Karpas-422 (cell line): ENCODE measurements around the gene PTX3. TPM values are rescaled to one million over a fixed set of nuclear protein-coding genes. Genes with fewer than 3 reads are reported as not detected.

Experiments
- DNase-seq: peaks from one replicate; pipeline ENCODE4 v3.0.0-alpha.2; 2015
- H2AFZ ChIP-seq: fragments of 200-600 bp; sonication (generic); 2 replicates; pipeline ENCODE4 v1.6.1; 2014; ENCODE audit warnings: antibody characterized with exemption, low read length, mixed read lengths
- H3K27ac ChIP-seq: fragments of 200-600 bp; sonication (generic); 2 replicates; pipeline ENCODE4 v1.5.1; 2014; ENCODE audit warnings: mild to moderate bottlenecking, low read length, moderate library complexity
- H3K27me3 ChIP-seq: fragments of 200-600 bp; sonication (generic); 2 replicates; pipeline ENCODE4 v1.6.1; 2014; ENCODE audit warnings: low read length, mixed read lengths
- H3K36me3 ChIP-seq: fragments of 200-600 bp; sonication (generic); 2 replicates; pipeline ENCODE4 v1.6.1; 2014; ENCODE audit warnings: low read length, mixed read lengths; ENCODE audit not compliant: insufficient read depth
- H3K4me1 ChIP-seq: fragments of 200-600 bp; sonication (generic); 2 replicates; pipeline ENCODE4 v1.6.1; 2014; ENCODE audit warnings: mild to moderate bottlenecking, low read length, mixed read lengths
- H3K4me2 ChIP-seq: fragments of 200-600 bp; sonication (generic); 2 replicates; pipeline ENCODE4 v1.6.1; 2014; ENCODE audit warnings: low read length, low read depth, mild to moderate bottlenecking; ENCODE audit not compliant: poor library complexity, severe bottlenecking
- H3K4me3 ChIP-seq: fragments of 200-600 bp; sonication (generic); 2 replicates; pipeline ENCODE4 v1.5.1; 2014; ENCODE audit warnings: mild to moderate bottlenecking, antibody characterized with exemption, low read length, mixed read lengths
- H3K79me2 ChIP-seq: fragments of 200-600 bp; sonication (generic); 2 replicates; pipeline ENCODE4 v1.6.1; 2014; ENCODE audit warnings: mild to moderate bottlenecking, low read length, mixed read lengths
- H3K9ac ChIP-seq: fragments of 200-600 bp; sonication (generic); 2 replicates; pipeline ENCODE4 v1.6.0; 2014; ENCODE audit warnings: low read length
- H3K9me2 ChIP-seq: fragments of 200-600 bp; sonication (generic), shearing (Covaris generic); replicated peaks from 2 replicates; pipeline ENCODE4 v1.6.0; 2014; ENCODE audit warnings: mild to moderate bottlenecking, low read length, moderate library complexity; ENCODE audit not compliant: insufficient read depth
- H3K9me3 ChIP-seq: fragments of 300-700, 200-600 bp; sonication (generic); 2 replicates; pipeline ENCODE4 v1.6.1; 2014; ENCODE audit warnings: low read length, mixed read lengths
- H4K20me1 ChIP-seq: fragments of 200-600 bp; sonication (generic); 2 replicates; pipeline ENCODE4 v1.6.1; 2014; ENCODE audit warnings: mild to moderate bottlenecking, antibody characterized with exemption, low read length, low read depth; ENCODE audit not compliant: insufficient read depth
- total RNA-seq: library from RNA; depleted of rRNA; stranded (reverse); fragments of >200 nt; shearing (Covaris generic); gene quantifications from 2 replicates; pipeline ENCODE4 v1.2.3, GENCODE V29; 2014; ENCODE audit warnings: low replicate concordance

The PTX3 gene
- total RNA-seq, 1 experiment from 2014 or later, result not detected

DNA sequence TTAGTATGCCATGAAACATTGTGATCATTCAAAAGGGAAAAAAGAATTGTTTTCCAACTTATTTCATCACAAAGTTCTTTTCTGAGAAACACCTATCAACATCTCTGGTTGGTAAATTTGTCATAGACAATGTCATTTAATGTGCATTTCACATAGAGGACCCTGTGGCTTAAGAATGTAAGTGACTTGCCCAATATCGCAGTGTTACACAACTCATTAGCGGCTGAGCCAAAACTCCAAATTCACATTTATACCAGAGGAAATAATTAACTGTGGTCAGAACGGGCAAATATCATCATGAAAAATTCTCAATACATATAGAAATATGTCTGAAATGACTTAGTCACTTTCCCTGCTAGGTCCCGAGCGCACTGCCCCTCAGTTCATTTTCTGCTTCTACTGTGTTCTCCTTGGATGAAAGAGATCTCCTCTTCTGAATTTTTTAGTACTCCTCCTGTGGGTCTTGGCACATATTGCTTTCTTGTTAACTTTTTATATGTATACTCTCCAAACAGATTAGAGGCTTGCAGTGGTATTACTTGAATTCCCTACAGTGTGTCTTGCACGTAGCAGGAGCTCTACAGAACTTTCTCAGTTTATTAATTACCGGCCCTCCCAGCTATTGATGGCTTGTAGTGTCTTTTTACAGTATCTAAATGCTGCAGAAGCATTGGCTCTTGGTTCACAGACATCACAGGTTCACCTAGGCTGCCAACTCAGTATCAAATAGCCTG lies 33.1 kb downstream of the PTX3 start:
- no peaks in the 10 kb centered on the region for H3K79me2 ChIP-seq
- H3K27ac ChIP-seq, result no peak overlapping the region
- no peak for DNase-seq
- H3K27me3 ChIP-seq, result no peaks in the 10 kb centered on the region
- no peaks in the 10 kb centered on the region for H3K36me3 ChIP-seq
- H3K4me1 ChIP-seq, result no peaks in the 10 kb centered on the region
- no peak overlapping the region for H3K9ac ChIP-seq
- H3K4me3 ChIP-seq, result no peak overlapping the region
- H3K4me2 ChIP-seq, result no peak overlapping the region
- H3K9me2 ChIP-seq, result no peaks in the 10 kb centered on the region
- H4K20me1 ChIP-seq, result no peaks in the 10 kb centered on the region
- H2AFZ ChIP-seq, result no peak overlapping the region
- H3K9me3 ChIP-seq, result no peaks in the 10 kb centered on the region

DNA sequence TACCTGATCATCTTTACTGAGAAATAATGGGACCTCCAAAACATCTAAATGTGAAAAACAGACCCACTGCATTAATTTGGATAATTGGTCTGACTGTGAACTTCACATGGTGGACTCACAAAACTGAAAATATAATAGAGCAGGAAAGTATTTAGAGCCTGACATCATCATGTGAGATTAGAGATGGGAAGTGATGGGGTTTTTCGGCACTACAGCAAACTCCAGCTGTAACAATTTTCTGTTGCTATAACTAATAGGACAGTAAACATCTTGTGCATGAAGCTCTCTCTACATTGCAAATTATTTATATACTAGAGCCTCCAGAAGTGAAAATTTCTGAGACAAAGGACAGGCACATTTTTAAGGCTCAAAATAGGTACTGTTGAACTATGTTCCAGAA lies 34.4 kb downstream of the PTX3 start:
- no peaks in the 10 kb centered on the region for H3K9me3 ChIP-seq
- H3K36me3 ChIP-seq, result no peaks in the 10 kb centered on the region
- no peak overlapping the region for H3K4me2 ChIP-seq
- H3K27me3 ChIP-seq, result no peaks in the 10 kb centered on the region
- H3K79me2 ChIP-seq, result no peaks in the 10 kb centered on the region
- H2AFZ ChIP-seq, result no peak overlapping the region
- H3K27ac ChIP-seq, result no peak overlapping the region
- H3K4me1 ChIP-seq, result no peaks in the 10 kb centered on the region
- no peak overlapping the region for H3K9ac ChIP-seq
- no peak overlapping the region for H3K4me3 ChIP-seq
- DNase-seq, result no peak
- no peaks in the 10 kb centered on the region for H3K9me2 ChIP-seq
- no peaks in the 10 kb centered on the region for H4K20me1 ChIP-seq

DNA sequence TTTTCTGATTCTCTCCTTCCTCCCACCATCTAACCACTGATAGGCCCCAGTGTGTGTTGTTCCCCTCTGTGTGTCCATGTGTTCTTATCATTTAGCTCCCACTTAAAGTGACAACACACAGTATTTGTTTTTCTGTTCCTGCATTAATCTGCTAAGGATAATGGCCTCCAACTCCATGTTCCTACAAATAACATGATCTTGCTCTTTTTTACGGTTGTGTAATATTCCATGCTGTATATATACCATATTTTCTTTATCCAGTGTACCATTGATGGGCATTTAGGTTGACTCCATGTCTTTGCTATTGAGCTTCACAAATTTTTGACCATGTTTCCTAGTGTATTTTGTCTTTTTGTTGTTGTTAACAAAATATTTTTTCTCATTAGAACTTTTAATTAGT lies 36.0 kb downstream of the PTX3 start:
- H3K4me1 ChIP-seq, result no peaks in the 10 kb centered on the region
- H3K27ac ChIP-seq, result no peak overlapping the region
- no peak overlapping the region for H3K9ac ChIP-seq
- no peak overlapping the region for H3K4me3 ChIP-seq
- H3K9me3 ChIP-seq, result no peaks in the 10 kb centered on the region
- no peaks in the 10 kb centered on the region for H3K79me2 ChIP-seq
- no peaks in the 10 kb centered on the region for H3K9me2 ChIP-seq
- H4K20me1 ChIP-seq, result no peaks in the 10 kb centered on the region
- no peak overlapping the region for H2AFZ ChIP-seq
- H3K27me3 ChIP-seq, result no peaks in the 10 kb centered on the region
- H3K4me2 ChIP-seq, result no peak overlapping the region
- DNase-seq, result no peak
- H3K36me3 ChIP-seq, result no peaks in the 10 kb centered on the region

DNA sequence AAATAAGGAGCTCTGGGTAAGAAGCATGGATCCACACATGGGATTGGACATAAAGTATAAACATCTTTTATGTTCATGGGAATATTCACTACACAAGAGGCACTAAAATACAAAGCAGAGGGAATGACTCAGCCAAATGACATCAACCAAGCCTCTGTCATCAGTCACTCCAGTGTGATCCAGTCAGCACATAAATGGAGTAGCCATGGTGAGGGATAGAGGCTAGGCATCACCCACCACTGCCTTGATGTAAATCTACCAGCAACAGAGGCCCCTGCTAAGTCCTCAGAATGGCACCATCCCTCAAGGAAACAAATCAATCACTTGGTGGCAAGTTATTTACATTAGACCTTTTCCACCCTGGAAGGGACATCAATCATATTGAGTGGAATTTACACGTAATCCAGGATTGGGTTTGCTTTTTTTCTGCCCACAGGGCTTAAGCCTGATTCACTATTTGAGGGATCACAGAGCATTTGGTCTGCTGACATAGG lies 39.3 kb downstream of the PTX3 start:
- H3K9ac ChIP-seq, result no peak overlapping the region
- H3K9me3 ChIP-seq, result no peaks in the 10 kb centered on the region
- no peak for DNase-seq
- H3K4me3 ChIP-seq, result no peak overlapping the region
- no peaks in the 10 kb centered on the region for H3K36me3 ChIP-seq
- no peaks in the 10 kb centered on the region for H3K9me2 ChIP-seq
- H3K4me2 ChIP-seq, result no peak overlapping the region
- no peaks in the 10 kb centered on the region for H3K27me3 ChIP-seq
- H3K4me1 ChIP-seq, result no peaks in the 10 kb centered on the region
- H2AFZ ChIP-seq, result no peak overlapping the region
- no peak overlapping the region for H3K27ac ChIP-seq
- H3K79me2 ChIP-seq, result no peaks in the 10 kb centered on the region
- no peaks in the 10 kb centered on the region for H4K20me1 ChIP-seq

DNA sequence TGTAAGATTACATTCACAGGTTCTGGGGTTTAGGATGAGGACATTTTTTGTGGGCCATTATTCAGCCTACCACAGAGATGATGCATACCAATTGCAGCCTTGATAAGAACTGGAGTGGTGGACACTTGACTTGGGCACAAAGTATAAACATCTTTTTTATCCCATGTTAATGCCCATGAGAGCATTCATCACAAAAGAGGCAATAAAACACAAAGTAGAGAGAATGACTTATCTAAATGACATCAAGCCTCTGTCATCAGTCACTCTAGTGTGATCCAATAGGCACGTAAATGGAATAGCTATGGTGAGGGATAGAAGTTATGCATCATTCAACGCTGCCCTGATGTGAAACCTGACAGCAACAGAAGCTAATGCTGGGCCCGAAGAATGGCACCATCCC lies 40.8 kb downstream of the PTX3 start:
- H3K36me3 ChIP-seq, result no peaks in the 10 kb centered on the region
- no peaks in the 10 kb centered on the region for H4K20me1 ChIP-seq
- H3K9me3 ChIP-seq, result no peaks in the 10 kb centered on the region
- DNase-seq, result no peak
- no peaks in the 10 kb centered on the region for H3K4me1 ChIP-seq
- H3K9ac ChIP-seq, result no peak overlapping the region
- no peaks in the 10 kb centered on the region for H3K79me2 ChIP-seq
- H3K9me2 ChIP-seq, result no peaks in the 10 kb centered on the region
- H3K27me3 ChIP-seq, result no peaks in the 10 kb centered on the region
- no peak overlapping the region for H3K4me2 ChIP-seq
- H2AFZ ChIP-seq, result no peak overlapping the region
- no peak overlapping the region for H3K27ac ChIP-seq
- no peak overlapping the region for H3K4me3 ChIP-seq

DNA sequence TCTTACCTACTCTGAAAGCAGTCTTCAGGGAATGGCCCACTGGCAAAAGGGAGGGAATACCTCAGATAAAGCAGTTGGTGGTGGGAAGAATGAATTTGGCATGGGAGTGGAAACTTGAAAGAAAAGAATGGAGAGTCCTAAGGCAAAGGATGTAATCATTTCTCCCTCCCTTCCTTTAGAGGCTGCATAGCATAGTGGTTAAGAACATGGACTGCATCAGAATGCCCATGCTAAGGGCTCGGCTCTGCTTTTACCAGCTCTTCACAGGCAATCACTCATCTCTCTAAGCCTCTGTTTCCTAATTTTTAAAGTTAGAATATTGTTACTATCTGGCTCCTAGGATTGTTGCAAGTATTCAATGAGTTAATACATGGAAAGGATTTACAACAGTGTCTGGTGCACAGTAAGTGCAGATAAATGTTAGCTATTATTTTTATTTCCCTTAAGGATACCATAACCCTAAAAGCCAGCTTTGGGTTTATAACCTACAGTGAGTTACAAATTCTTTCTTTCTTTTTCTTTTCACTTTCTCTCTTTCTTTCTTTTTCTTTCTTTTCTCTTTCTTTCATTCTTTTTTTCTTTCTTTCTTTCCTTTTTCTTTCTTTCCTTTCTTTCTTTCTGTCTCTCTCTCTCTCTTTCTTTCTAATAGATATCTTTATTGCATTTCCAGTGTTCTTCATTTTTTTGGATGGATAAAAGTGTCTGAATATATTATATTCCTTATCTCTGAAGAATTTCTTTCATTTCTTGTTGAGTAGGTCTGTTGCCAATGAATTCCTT lies 43.0 kb downstream of the PTX3 start:
- H3K36me3 ChIP-seq, result no peaks in the 10 kb centered on the region
- H3K4me2 ChIP-seq, result no peak overlapping the region

DNA sequence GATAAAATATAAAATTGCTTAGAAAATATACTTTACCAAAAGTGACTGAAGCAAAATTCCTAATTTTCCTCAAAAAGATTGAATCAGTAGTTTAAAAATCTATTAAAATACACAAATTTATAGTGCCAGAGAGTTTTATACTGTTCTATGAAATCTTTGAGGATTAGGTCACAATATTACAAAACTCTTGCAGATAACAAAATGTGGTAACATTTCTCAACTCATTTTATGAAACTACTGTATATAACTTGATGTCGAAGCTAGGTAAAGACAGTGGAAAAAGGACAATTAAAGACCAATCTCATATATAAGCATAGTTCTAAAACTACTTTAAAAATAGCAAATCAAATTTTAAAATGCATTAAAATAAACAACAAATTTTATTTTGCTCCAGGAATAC lies 50.7 kb downstream of the PTX3 start:
- H3K9ac ChIP-seq, result no peak overlapping the region
- H3K4me2 ChIP-seq, result no peak overlapping the region
- H3K4me1 ChIP-seq, result no peaks in the 10 kb centered on the region
- H3K9me2 ChIP-seq, result no peaks in the 10 kb centered on the region
- no peak overlapping the region for H3K4me3 ChIP-seq
- no peaks in the 10 kb centered on the region for H3K79me2 ChIP-seq
- no peaks in the 10 kb centered on the region for H3K27me3 ChIP-seq
- no peaks in the 10 kb centered on the region for H3K9me3 ChIP-seq
- no peak overlapping the region for H3K27ac ChIP-seq
- H3K36me3 ChIP-seq, result no peaks in the 10 kb centered on the region
- no peaks in the 10 kb centered on the region for H4K20me1 ChIP-seq
- H2AFZ ChIP-seq, result no peak overlapping the region
- DNase-seq, result no peak

More for the DNA sequence above, 43.0 kb downstream of the PTX3 start:
- H3K9me3 ChIP-seq, result no peaks in the 10 kb centered on the region
- H3K79me2 ChIP-seq, result no peaks in the 10 kb centered on the region
- H4K20me1 ChIP-seq, result no peaks in the 10 kb centered on the region
- no peak overlapping the region for H3K4me3 ChIP-seq
- no peaks in the 10 kb centered on the region for H3K4me1 ChIP-seq
- H3K27ac ChIP-seq, result no peak overlapping the region
- DNase-seq, result no peak
- no peak overlapping the region for H2AFZ ChIP-seq
- H3K27me3 ChIP-seq, result no peaks in the 10 kb centered on the region
- no peaks in the 10 kb centered on the region for H3K9me2 ChIP-seq
- no peak overlapping the region for H3K9ac ChIP-seq

DNA sequence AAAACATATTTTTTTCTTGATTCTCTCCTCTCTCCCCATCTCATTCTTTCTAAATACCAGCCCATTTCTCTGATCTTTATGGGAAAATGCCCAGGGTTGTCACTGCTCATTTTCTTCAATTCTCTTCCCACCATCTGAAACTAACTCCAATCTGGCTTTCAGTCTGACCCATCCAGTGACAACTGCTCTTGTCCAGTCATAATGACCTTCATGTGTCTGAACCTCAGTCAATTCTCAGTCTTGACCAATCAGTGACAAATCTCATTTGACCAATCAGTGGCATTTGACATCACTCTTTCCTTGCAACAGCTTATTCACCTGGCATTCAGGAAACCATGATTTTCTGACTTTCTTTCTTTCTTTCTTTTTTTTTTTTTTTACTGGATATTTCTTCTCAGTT lies 51.5 kb downstream of the PTX3 start:
- DNase-seq, result no peak
- Histone ChIP-seq H3K9me3 (no peaks in the 10 kb centered on the region), H3K79me2 (no peaks in the 10 kb centered on the region), H3K4me2 (no peak overlapping the region), H4K20me1 (no peaks in the 10 kb centered on the region), H3K9me2 (no peaks in the 10 kb centered on the region), H3K27ac (no peak overlapping the region), H3K4me1 (no peaks in the 10 kb centered on the region), H3K36me3 (no peaks in the 10 kb centered on the region), H3K9ac (no peak overlapping the region), H2AFZ (no peak overlapping the region), H3K27me3 (no peaks in the 10 kb centered on the region), H3K4me3 (no peak overlapping the region)
